CD4-positive, alpha-beta T cell treated with Interleukin-4 for 4 hours (primary cell): ENCODE measurements around the gene EPS8L1.
"Not testable (repeated sequence)": the region's sequence is repeated elsewhere in the genome, so short reads cannot be mapped to it uniquely, and the experiment has no call there.

Experiments
- DNase-seq: peaks from one replicate; pipeline ENCODE4 v3.0.0-alpha.2; 2020

Gene EPS8L1

DNA sequence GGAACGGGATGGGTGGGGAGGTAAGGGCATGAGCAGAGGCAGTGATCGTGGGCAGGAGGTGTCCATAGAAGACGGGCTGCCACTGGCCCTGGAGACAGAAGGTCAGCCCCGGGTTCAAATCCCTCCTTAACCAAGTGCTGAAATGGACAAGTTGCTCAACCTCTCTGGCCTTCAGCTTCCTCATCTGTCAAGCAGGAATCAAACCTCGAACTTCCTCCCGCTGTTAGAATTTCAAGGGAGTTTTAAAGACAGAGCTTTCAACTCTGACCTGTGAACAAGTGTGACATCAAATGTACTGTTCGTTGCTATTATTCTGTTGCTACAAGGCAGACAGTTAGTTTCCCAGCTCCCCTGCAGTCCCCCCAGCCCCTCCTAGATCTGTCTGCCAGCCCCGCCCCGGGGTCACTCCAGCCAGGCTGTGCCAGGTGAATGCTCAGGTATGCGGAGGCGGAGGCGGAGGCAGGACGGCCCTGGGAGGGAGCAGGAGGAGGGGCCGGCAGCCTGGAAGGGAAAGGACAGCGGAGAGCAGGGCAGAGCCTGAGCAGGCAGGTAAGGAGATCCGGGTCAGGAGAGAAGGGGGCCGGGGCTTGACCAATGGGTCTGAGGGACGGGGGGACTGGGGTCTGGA lies at the start of gene EPS8L1:
EPS8L1 (plus strand) TSS at position 499 of the 628 bp plus-strand sequence. CDS start 576 bp downstream, outside the sequence.
- no peak for DNase-seq

DNA sequence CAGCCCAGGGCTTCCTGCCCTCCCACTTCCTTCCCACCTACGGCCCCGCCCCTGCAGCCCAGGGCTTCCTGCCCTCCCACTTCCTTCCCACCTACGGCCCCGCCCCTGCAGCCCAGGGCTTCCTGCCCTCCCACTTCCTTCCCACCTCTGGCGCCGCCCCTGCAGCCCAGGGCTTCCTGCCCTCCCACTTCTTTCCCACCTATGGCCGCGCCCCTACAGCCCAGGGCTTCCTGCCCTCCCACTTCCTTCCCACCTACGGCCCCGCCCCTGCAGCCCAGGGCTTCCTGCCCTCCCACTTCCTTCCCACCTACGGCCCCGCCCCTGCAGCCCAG lies 48.6 kb upstream of the EPS8L1 start:
- not testable (repeated sequence) for DNase-seq

DNA sequence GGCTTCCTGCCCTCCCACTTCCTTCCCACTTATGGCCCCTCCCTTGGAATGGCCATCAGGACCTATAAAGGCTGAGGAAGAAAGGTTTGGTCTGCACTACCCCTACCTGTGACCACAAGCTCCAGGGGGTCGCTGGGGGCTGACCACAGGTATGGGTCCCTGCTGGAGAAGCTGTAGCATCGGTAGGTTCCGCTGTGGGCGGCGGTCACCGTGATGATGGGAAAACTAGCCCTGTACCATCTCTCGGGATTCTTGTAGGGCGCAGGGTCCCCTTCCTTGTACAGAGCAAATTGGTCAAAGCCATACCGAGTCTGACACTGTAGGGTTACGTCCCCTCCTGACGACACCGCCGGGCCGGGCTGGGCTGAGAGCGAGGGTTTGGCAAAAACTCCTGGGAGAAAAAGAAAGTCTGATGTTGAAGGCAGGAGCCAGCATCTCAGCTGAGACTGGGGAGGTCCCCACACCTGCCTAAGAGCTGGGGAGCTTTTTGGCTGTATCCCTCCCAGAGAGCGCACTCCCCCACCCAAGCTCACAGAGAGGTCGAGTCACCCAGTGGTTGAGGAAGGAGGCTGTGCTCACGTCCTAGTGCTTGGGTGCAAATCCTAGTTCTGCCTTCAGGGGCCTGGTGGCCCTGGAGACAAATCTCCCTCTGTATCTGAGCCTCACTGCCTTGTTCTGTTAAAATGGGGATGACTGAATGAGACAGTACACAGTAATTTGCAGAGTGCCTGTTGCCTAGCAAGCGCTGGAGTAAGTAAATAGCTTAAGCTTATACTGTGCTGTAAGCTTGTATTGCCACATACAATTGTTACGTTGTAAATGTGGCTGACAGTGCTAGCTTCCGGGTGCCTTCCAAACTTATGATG lies 48.0 kb upstream of the EPS8L1 start:
- DNase-seq = no peak

- DNase-seq = no peak
These were observed 46.9 kb upstream of the EPS8L1 start for GRCh38 chr19:55028757-55029156.

DNA sequence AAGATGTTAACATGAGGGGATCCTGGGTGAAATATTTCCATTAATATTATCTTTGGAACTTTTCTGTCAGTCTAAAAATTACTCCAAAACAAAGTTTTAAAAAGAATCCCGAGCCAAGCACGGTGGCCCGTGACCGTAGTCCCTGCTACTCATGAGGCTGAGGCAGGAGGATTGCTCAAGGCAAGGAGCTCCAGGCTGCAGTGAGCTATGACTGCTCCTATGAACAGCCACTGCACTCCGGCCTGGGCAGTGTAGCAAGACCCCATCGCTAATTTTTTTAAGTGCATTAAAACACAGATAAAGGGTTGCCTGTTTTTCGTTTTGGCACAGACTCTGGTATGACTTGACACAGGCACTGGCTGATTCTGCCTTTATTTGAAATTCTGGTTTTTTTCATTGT lies 44.5 kb upstream of the EPS8L1 start:
- no peak for DNase-seq

- DNase-seq = no peak
These were observed 43.4 kb upstream of the EPS8L1 start for GRCh38 chr19:55032170-55032800.

DNA sequence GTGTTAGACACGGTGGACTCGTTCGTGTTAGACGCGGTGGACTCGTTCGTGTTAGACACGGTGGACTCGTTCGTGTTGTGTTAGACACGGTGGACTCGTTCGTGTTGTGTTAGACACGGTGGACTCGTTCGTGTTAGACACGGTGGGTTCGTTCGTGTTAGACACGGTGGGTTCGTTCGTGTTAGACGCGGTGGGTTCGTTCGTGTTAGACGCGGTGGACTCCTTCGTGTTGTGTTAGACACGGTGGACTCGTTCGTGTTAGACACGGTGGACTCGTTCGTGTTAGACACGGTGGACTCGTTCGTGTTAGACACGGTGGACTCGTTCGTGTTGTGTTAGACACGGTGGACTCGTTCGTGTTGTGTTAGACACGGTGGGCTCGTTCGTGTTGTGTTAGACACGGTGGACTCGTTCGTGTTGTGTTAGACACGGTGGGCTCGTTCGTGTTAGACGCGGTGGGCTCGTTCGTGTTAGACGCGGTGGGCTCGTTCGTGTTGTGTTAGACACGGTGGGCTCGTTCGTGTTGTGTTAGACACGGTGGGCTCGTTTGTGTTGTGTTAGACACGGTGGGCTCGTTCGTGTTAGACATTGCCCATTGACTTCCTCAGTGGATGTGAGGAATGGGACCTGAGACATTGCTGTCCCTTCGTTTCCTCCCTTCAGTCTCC lies 42.6 kb upstream of the EPS8L1 start:
- not testable (repeated sequence) for DNase-seq

GRCh38 chr19:55034751-55035150 lies 40.9 kb upstream of the EPS8L1 start:
- DNase-seq = no peak

GRCh38 chr19:55036058-55036457 lies 39.6 kb upstream of the EPS8L1 start:
- DNase-seq = no peak

GRCh38 chr19:55037603-55038002 lies 38.1 kb upstream of the EPS8L1 start:
- DNase-seq = not testable (repeated sequence)

DNA sequence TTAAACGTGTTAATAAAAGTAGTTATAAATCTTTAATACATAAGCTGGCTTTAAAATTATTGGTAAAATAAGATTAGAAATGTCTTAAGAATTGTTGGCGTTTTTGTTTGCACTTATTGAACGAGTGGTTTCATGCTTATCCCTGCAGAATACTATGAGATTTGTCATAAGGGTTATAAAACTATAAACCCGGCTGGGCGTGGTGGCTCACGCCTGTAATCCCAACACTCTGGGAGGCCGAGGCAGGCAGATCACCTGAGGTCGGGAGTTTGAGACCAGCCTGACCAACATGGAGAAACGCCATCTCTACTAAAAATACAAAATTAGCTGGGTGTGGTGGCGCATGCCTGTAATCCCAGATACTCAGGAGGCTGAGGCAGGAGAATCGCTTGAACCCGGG lies 35.0 kb upstream of the EPS8L1 start:
- not testable (repeated sequence) for DNase-seq

- no peak for DNase-seq
These were observed 34.4 kb upstream of the EPS8L1 start for GRCh38 chr19:55041244-55041626.

- no peak for DNase-seq
These were observed 33.9 kb upstream of the EPS8L1 start for GRCh38 chr19:55041627-55042343.

GRCh38 chr19:55042344-55042678 lies 33.4 kb upstream of the EPS8L1 start:
- no peak for DNase-seq

- DNase-seq = no peak
These were observed 33.0 kb upstream of the EPS8L1 start for GRCh38 chr19:55042688-55043087.

- no peak for DNase-seq
These were observed 31.4 kb upstream of the EPS8L1 start for GRCh38 chr19:55044286-55044685.

DNA sequence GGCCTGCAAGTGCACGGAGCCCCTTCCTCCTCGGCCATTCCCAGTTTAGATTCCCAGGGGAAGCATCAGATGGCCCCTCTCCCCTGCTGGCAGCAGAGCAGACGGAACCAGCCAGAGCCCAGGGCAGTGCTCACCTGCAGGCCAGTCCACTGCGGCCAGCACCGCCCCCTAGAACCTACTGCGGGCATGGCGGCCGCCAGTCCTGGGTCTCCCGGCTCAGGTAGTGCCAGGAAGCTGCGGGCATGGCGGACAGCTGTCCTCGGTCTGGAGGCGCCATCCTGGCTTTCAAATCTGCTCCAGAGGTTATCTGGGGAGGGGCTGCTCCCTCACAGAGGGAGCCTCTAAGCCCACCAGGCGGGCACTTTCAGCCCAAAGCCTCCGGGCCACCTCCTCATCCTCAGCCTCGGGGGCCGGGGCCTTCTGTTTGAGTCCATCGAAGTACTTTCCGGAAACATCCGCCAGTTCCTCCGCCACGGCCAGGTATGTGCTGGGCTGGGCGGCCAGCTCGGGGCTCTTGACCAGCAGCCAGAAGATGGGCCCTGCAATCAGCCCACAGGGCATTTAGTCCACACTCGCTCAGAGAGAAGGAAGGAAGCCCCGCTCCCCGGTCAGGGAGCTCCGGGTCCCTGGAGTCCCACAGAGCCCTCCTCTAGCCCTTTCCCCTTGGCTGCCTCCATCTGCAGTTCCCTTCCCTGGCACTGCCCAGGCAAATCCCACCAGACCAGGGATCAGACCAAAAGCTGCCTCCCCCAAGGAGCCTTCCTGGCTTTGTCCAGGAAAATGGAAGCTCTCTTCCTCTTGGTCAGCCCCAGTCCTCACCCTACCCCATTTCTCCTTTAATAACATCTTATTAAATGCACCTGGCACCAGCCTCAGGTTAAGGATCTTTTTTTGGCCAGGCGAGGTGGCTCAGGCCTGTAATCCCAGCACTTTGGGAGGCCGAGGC lies 30.6 kb upstream of the EPS8L1 start:
- DNase-seq = no peak

DNA sequence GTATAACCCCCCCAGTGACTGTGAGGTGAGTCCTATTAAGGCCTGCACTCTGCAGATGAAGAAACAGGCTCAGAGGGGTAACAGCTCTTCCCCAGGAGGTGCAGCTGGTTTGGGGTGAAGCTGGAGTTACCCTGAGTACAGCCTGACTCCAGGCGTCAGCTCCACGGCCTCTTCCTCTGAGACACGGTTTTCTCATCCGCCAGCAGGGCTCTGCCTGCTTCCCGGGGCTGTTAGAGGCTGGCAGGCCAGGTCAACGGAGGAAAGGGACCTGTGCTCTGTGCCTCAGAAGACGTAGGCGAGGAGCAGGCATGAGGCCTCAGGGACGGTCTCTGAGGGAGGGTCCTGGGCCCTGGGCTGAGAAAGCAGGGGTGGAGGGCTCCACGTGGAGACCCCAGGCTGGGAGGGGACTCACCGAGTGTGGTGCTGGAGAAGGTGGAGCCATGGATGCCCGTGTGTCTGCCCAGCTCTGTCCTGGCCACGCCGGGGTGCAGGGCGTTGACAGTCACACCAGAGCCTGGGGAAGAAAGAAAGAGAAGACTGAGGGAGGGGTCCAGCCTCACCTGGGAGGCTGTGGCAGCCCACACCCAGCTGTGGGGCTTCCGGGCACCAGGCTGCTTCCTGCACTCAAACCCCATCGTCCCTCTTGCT lies 28.6 kb upstream of the EPS8L1 start:
- no peak for DNase-seq

DNA sequence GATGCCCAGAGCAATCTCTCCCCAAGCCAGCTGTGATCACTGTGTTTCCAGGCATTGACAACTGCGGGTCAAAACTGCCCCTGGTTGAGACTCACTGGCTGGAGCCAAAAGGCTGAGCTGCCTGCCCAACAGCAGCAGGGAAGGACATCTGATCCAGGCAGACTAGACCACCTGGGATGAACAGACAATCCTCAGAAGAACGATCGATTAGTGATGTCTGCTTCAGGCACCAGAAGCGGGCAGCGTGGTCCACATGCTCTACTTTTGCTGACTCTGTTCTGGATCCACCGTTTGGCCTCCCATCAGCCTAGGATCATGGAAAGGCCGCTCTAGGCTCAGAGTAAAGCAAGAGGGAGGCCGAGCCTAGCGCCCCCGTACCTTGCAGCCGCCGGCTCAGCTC lies 27.7 kb upstream of the EPS8L1 start:
- DNase-seq = no peak

- DNase-seq = no peak
These were observed 27.2 kb upstream of the EPS8L1 start for GRCh38 chr19:55048446-55048845.
